ENCODE results near the gene ZNF182.
"Not testable (repeated sequence)": the region's sequence is repeated elsewhere in the genome, so short reads cannot be mapped to it uniquely, and the experiment has no call there.

ZNF182 gene

DNA sequence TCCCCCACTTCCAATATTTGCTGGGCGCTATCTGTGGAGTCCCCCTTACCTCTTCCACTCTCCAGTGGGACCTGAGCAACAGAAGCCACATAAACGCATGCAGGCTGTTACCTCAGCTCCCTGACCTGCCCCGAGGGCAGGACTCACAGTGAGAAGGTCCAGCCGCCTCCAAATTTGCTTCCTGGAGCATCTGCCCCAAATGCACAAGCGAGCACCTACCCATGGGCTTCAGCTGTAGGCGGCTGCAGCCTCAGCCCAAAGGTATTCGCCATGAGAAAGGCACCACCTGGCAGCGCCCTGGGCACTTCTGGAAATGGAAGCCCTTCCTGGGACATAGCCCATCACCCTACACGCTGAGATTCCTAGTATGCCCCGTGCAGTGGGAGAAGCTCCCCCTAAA lies 26.4 kb upstream of the ZNF182 start:
- in situ Hi-C loops (cut with HindIII; ENCODE audit: low sequenced_read_pairs), result no loop called here
- DNase-seq (ENCODE audit: low read depth), result no peak
- H3K4me3 ChIP-seq (ENCODE audit: low read depth, low read length), result no peak overlapping the region
- no peak for TF ChIP-seq CTCF (IDR thresholded peaks at IDR 0.05; ENCODE audit: low read depth, low read length, missing control alignments)

DNA sequence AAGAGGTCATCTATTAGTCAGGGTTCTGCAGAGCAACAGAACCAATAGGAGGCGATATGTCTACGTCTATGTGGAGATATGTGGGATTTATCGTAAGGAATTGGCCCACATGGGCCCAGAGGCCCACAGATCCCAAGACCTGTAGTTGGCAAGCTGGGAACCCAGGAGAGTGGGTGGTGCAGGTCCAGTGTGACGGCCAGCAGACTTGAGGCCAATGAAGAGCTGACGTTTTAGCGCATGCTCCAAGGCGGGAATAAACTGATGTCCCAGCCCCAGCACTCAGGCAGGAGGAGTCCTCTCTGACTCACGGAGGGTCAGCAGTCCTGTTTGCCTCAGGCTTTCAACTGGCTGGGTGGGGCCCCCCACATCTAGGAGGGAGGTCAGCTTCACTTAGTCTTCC lies 24.3 kb upstream of the ZNF182 start:
- H3K4me3 ChIP-seq (ENCODE audit: low read depth, low read length), result no peak overlapping the region
- DNase-seq (ENCODE audit: low read depth), result no peak
- in situ Hi-C loops (cut with HindIII; ENCODE audit: low sequenced_read_pairs), result no loop called here
- TF ChIP-seq CTCF (IDR thresholded peaks at IDR 0.05; ENCODE audit: low read depth, low read length, missing control alignments), result no peak

DNA sequence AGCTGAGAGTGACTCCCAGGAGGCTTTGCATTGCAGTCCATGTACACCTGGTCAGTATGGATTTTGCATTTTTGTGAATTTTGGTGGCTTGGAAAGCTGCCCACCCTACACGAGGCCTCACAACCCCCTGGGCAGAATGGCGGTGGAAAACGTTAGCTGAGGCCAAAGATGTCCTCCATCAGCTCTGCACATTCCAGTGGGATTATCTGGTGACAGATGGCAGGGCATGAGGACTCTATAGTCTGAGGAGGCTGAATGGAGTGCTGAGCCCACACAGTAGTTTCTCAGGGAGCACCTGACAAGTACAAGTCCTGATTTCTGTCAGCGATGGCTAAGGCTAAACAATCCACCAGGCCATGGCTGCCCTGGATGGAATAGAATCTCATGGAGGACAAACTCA lies 23.8 kb upstream of the ZNF182 start:
- H3K4me3 ChIP-seq (ENCODE audit: low read depth, low read length); in situ Hi-C loops (cut with HindIII; ENCODE audit: low sequenced_read_pairs); DNase-seq (ENCODE audit: low read depth): not testable (repeated sequence)

- DNase-seq (ENCODE audit: low read depth), result peak; percentile 35
- TF ChIP-seq CTCF (IDR thresholded peaks at IDR 0.05; ENCODE audit: low read depth, low read length, missing control alignments), result peak; percentile 55
- in situ Hi-C loops (cut with HindIII; ENCODE audit: low sequenced_read_pairs), result no loop called here
- H3K4me3 ChIP-seq (ENCODE audit: low read depth, low read length), result no peak overlapping the region
Observed at GRCh38 chrX:48025561-48025960, 21.8 kb upstream of the ZNF182 start.

- in situ Hi-C loops (cut with HindIII; ENCODE audit: low sequenced_read_pairs), result no loop called here
- no peak overlapping the region for H3K4me3 ChIP-seq (ENCODE audit: low read depth, low read length)
Observed at GRCh38 chrX:48022738-48023137, 18.9 kb upstream of the ZNF182 start.

DNA sequence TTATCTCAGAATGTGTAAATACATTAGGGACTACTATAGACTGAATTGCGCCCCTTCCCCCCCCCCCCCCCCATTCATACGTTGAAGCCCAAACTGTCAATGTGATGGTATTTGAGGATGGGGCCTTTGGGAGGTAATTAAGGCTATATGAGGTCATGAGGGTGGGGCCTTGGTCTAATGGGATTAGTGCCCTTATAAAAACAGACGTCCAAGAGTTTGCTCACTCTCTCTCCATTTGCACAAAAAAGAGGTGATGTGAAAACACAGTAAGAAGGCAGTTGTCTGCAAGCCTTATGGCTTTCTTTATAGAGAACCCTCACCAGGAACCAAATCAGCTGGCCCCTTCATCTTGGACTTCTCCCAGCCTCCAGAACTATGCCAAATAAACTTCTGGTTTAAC lies 18.3 kb upstream of the ZNF182 start:
- H3K4me3 ChIP-seq (ENCODE audit: low read depth, low read length), result peak overlapping the region; percentile 55
- in situ Hi-C loops (cut with HindIII; ENCODE audit: low sequenced_read_pairs), result no loop called here
- TF ChIP-seq CTCF (IDR thresholded peaks at IDR 0.05; ENCODE audit: low read depth, low read length, missing control alignments), result no peak
- no peak for DNase-seq (ENCODE audit: low read depth)

More at GRCh38 chrX:48022738-48023137, 18.9 kb upstream of the ZNF182 start:
- DNase-seq (ENCODE audit: low read depth), result no peak
- TF ChIP-seq CTCF (IDR thresholded peaks at IDR 0.05; ENCODE audit: low read depth, low read length, missing control alignments), result no peak

DNA sequence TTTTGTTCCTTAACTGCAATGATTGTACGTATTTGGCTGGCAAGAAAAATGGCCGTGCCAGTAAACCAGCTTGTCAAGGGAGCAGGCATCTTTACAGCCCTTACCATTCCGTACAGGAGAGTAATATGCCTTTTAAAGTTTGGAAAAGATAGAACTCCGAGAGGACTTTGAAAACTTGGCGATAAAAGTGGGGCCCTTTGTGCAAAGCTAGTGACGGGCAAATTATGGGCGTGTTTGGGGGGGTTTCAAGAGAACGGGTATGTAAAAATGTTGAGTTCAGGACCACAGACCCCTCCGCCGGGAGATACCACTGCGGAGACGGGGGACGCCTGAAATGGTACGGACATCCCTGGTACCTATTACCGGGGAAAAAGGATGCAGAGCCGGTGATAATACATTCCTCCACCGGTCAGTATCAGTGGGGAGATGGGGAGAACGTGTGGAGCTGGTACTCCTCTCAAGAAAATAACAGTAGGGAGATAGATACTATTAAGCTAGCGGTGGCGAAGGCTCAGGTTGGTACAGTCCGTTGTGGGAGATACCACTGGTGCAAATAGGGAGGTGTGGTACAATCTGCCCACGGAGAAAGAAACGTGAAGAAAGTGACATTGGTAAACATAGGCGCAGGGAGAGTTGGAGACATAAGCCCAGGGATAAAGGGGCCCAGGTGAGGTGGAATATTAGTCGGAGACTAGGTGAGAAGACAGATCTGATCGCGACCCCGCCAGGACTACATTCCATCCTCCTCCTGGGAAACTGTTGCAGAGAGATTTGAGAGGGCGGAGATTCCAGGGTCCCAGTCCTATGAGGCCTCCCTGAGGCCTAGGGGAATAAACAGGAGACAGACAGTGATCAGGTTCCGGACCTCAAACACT lies 17.5 kb upstream of the ZNF182 start:
- in situ Hi-C loops (cut with HindIII; ENCODE audit: low sequenced_read_pairs), result no loop called here
- no peak for TF ChIP-seq CTCF (IDR thresholded peaks at IDR 0.05; ENCODE audit: low read depth, low read length, missing control alignments)
- peak overlapping the region; percentile 55 for H3K4me3 ChIP-seq (ENCODE audit: low read depth, low read length)
- peak; percentile 64 for DNase-seq (ENCODE audit: low read depth)

DNA sequence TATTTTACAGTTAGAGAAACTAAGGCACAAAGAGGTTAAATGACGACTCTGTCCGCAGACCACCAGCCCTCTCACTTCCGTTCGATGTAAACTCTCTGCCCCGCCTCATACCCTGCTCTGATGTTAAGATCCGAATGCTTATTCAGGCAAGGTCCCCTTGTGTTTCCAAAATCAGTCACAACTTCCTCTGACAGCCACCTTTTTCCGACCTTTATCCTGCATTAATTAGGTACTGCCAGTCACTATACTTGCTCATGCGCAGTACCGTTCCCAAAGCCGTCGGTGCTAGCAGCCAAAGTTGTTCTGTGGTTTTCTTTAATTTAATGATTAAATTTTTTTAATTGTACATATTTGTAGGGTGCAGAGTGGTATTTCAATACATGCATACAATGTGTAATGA lies 16.7 kb upstream of the ZNF182 start:
- in situ Hi-C loops (cut with HindIII; ENCODE audit: low sequenced_read_pairs); H3K4me3 ChIP-seq (ENCODE audit: low read depth, low read length): not testable (repeated sequence)

DNA sequence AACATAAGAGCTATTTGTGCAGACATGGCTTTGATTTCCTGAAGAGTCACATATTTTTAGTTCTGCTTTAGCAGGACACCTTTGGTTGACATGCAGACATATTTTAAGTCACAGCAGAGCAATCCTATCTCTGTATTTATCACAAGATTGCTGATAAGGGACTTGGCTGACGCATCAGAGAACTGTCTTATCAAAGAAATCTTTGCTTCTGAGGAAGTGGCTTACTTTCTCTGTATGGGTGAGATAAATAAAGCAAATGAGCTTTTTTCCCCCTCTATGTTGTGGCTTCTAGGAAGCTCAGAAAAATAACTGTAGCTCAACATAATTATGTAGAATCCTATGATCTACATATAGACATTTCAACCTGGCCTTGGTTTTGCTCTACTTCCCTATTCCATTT lies 16.1 kb upstream of the ZNF182 start:
- H3K4me3 ChIP-seq (ENCODE audit: low read depth, low read length); in situ Hi-C loops (cut with HindIII; ENCODE audit: low sequenced_read_pairs); DNase-seq (ENCODE audit: low read depth): not testable (repeated sequence)

More for the DNA sequence above, 16.7 kb upstream of the ZNF182 start:
- DNase-seq (ENCODE audit: low read depth), result not testable (repeated sequence)

DNA sequence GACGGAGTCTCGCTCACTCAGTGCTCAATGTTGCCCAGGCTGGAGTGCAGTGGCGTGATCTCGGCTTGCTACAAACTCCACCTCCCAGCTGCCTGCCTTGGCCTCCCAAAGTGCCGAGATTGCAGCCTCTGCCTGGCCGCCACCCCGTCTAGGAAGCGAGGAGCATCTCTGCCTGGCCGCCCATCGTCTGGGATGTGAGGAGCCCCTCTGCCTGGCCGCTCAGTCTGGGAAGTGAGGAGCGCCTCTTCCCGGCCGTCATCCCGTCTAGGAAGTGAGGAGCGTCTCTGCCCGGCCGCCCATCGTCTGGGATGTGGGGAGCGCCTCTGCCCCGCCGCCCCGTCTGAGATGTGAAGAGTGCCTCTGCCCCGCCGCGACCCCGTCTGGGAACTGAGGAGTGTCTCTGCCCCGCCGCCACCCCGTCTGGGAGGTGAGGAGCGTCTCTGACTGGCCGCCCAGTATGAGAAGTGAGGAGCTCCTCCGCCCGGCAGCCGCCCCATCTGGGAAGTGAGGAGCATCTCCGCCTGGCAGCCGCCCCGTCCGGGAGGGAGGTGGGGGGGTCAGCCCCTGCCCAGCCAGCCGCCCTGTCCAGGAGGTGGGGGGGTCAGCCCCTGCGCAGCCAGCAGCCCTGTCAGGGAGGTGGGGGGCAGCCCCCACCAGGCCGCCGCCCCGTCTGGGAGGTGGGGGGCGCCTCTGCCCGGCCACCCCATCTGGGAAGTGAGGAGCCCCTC lies 13.0 kb upstream of the ZNF182 start:
- in situ Hi-C loops (cut with HindIII; ENCODE audit: low sequenced_read_pairs); DNase-seq (ENCODE audit: low read depth): not testable (repeated sequence)

More for the DNA sequence above, 13.0 kb upstream of the ZNF182 start:
- not testable (repeated sequence) for H3K4me3 ChIP-seq (ENCODE audit: low read depth, low read length)
